HG02938 (cell line): Measurements from ENCODE around the gene CABP4.
A peak's percentile ranks its signal among the peaks of the same experiment; 100 is the strongest.
"Not testable (repeated sequence)": the region's sequence is repeated elsewhere in the genome, so short reads cannot be mapped to it uniquely, and the experiment has no call there.

Experiments used
- ATAC-seq: cut with Tn5 transposase; IDR thresholded peaks from one replicate; pipeline ENCODE4 v1.9.1; 2021; ENCODE audit warnings: mild to moderate bottlenecking, moderate library complexity; ENCODE audit not compliant: unreplicated experiment

The CABP4 gene

GRCh38 chr11:67476692-67477091, 21.5 kb downstream of the CABP4 start:
- not testable (repeated sequence) for ATAC-seq

GRCh38 chr11:67477344-67478050, 22.3 kb downstream of the CABP4 start:
- ATAC-seq = not testable (repeated sequence)

- ATAC-seq = peak; percentile 7
Measured at GRCh38 chr11:67482275-67482826, 27.2 kb downstream of the CABP4 start.

- ATAC-seq = peak; percentile 63
Measured at GRCh38 chr11:67482827-67483798, 28.0 kb downstream of the CABP4 start, which contains the start of gene AIP. AIP (plus strand) TSS chr11:67483026; CDS start chr11:67483159, 133 bp downstream.

- no peak for ATAC-seq
Measured at GRCh38 chr11:67483831-67484665, 28.9 kb downstream of the CABP4 start.

- no peak for ATAC-seq
Measured at GRCh38 chr11:67484847-67485311, 29.7 kb downstream of the CABP4 start.

GRCh38 chr11:67485873-67486361, 30.8 kb downstream of the CABP4 start:
- ATAC-seq = not testable (repeated sequence)

- ATAC-seq = no peak
Measured at GRCh38 chr11:67486481-67487195, 31.5 kb downstream of the CABP4 start.

GRCh38 chr11:67489203-67489884, 34.2 kb downstream of the CABP4 start:
- ATAC-seq = no peak

GRCh38 chr11:67489885-67490726, 35.0 kb downstream of the CABP4 start:
- ATAC-seq = no peak

- ATAC-seq = no peak
Measured at GRCh38 chr11:67490727-67491065, 35.5 kb downstream of the CABP4 start.

GRCh38 chr11:67491276-67492068, 36.3 kb downstream of the CABP4 start:
- ATAC-seq = no peak

GRCh38 chr11:67492069-67492727, 37.0 kb downstream of the CABP4 start:
- ATAC-seq = no peak

- no peak for ATAC-seq
Measured at GRCh38 chr11:67492801-67493547, 37.8 kb downstream of the CABP4 start.

- ATAC-seq = no peak
Measured at GRCh38 chr11:67493548-67494370, 38.6 kb downstream of the CABP4 start.
